GM13976 (cell line): ENCODE data around the gene HIBADH.
"Not testable (repeated sequence)": the region's sequence is repeated elsewhere in the genome, so short reads cannot be mapped to it uniquely, and the experiment has no call there.

Experiments used
- DNase-seq: peaks from one replicate; pipeline ENCODE4 v3.0.0; 2012; ENCODE audit warnings: low spot score
- in situ Hi-C: fragments of 300-500 bp; cut with MboI; formaldehyde crosslinking; loops from one replicate; pipeline ENCODE4 v1.12.0; 2022; ENCODE audit warnings: low sequenced_read_pairs, mixed read lengths, inconsistent platforms; ENCODE audit not compliant: unreplicated experiment
- TF ChIP-seq, protein P1 (sequence below): IDR thresholded peaks from 2 replicates; pipeline ENCODE4 v1.5.1; 2012; ENCODE audit warnings: borderline replicate concordance, mild to moderate bottlenecking; ENCODE audit not compliant: insufficient read depth; ENCODE audit errors: extremely low read depth, missing control alignments, control extremely low read depth

HIBADH gene

DNA sequence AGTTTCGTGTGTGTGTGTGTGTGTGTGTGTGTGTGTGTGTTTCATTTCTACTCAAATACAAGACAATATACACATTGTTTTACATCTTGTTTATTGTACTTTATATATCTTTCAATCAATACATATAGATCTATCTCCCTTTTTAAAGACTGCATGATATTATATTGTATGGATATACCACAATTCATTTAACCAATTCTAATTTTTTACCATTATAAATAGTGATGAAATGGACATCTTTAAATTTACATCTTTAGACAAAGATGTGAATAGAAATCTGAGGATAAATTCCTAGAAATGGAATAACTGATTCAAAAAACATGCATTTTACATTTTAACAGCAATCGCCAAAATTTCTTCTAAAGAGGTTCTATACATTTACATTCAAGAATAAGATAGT, 23.2 kb upstream of the HIBADH start:
- in situ Hi-C loops, result no loop called here
- TF ChIP-seq, protein P1, sequence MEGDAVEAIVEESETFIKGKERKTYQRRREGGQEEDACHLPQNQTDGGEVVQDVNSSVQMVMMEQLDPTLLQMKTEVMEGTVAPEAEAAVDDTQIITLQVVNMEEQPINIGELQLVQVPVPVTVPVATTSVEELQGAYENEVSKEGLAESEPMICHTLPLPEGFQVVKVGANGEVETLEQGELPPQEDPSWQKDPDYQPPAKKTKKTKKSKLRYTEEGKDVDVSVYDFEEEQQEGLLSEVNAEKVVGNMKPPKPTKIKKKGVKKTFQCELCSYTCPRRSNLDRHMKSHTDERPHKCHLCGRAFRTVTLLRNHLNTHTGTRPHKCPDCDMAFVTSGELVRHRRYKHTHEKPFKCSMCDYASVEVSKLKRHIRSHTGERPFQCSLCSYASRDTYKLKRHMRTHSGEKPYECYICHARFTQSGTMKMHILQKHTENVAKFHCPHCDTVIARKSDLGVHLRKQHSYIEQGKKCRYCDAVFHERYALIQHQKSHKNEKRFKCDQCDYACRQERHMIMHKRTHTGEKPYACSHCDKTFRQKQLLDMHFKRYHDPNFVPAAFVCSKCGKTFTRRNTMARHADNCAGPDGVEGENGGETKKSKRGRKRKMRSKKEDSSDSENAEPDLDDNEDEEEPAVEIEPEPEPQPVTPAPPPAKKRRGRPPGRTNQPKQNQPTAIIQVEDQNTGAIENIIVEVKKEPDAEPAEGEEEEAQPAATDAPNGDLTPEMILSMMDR, result no peak
- no peak for DNase-seq

DNA sequence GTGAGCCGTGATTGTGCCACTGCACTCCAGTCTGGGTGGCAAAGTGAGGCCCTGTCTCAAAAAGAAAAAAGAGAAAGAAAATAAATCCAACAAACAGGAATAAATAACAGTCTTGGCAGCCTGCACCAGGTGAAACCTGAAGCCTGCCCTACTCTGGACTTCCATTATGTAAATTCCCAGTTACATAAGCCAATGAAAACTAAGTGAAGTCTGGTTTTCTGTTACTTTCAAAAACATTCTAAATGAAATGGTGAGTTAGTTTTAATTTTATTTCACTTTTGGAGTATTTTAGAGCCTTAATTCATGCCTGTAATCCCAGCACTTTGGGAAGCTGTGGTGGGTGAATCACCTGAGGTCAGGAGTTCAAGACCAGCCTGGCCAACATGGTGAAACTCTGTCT, 22.5 kb upstream of the HIBADH start:
- in situ Hi-C loops, result no loop called here
- DNase-seq, result no peak

DNA sequence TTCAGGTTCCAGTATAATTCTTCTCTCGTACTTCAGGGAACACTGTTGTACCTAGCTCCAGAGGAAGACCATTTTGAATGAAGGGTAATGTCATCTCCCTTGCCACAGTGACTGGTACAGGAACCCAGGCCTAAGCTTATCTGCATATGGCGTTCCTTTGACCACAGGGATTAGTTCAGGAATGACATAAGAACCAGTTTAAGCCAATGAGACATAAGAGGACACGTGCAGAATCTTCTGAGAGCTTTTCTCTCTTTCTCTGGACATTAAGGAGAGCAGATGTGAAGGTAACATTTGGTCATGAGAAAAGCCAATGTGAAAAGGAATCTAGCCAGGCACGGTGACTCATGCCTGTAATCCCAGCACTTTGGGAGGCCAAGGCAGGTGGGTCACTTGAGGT, 21.8 kb upstream of the HIBADH start:
- in situ Hi-C loops, result no loop called here
- TF ChIP-seq, protein P1, result no peak
- DNase-seq, result no peak

More for the DNA sequence above, 22.5 kb upstream of the HIBADH start:
- TF ChIP-seq, protein P1, result no peak

DNA sequence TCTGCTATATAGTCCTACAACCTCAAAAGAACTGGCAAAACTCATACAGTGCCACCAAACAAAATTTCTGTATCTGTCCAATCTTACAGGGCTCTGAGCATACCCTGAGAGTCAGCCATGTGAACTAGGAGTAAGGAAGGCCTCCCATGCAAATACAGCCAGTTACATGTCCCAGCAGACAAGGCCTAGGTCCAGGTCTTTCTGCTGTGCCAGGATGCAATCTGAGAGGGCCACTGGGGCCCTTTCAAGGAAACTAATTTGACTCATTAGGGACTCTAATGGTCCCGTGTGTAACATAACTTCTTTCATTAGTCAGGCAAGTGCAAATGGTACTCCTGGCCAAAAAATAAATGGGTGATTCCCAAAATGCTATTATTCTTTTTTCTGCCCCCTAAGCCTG, 17.9 kb upstream of the HIBADH start:
- TF ChIP-seq, protein P1, result no peak
- no peak for DNase-seq
- in situ Hi-C loops, result no loop called here

DNA sequence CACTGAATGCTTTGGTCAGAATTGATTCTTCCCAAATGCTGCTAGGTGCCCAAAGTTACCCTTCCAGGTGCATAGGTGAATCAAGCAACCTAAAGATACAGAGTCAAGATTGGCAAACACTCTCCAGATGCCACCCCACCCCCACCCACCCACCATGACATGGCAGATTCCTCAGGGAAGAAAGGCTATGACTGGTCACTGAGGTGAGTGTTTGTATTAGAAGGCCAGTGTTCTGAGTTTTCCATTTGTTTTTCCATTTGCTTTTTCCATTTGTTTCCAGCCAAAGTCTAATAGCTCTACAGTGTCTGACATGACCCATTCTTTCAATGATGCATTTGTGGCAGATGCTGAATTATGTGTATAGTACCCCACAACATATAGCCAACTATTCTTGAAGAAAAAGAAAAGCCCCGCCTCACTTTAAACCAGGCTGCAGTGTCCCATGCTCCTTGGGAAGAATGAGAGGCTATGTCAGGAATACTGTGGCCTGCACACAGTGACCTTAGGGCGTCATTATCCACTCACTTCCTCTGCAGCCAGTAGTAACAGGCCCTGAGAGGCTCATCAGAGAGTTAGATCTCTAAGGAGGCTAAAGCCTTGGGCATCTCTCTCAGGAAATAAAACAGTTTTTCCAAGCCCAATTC, 16.1 kb upstream of the HIBADH start:
- in situ Hi-C loops, result no loop called here

DNA sequence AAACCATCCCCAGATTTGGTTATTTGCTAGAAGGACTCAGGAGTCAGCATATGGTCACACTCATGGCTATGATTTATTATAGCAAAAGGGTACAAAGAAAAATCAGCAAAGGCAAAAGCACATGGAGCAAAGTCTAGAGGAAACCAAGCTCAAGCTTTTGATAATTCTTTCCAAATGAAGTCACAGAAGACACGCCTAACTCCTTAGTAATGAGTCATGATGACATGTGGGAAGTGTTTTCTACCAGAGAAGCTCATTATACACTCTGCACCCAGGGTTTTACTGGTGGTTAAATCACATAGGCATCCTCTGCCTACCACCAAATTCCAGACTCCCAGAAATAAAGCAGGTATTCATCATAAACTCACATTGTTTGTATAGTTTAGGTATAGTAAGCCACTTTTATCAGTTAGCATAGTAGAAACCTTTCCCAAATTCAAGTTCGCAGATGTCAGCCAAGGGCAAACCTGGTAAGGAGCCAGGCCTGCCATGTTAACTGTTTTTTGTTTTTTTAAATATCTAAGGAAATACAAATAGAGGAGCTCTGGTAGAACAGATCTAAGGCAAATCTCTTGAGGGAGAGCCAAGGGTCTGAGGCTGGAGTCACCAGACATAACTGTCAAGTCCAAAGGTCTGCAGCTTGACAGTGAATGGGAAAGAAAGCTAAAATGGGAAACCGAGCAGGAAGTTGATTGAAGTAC, 15.4 kb upstream of the HIBADH start:
- in situ Hi-C loops, result no loop called here
- no peak for DNase-seq
- TF ChIP-seq, protein P1, result no peak

More for the DNA sequence above, 16.1 kb upstream of the HIBADH start:
- TF ChIP-seq, protein P1, result no peak
- no peak for DNase-seq

DNA sequence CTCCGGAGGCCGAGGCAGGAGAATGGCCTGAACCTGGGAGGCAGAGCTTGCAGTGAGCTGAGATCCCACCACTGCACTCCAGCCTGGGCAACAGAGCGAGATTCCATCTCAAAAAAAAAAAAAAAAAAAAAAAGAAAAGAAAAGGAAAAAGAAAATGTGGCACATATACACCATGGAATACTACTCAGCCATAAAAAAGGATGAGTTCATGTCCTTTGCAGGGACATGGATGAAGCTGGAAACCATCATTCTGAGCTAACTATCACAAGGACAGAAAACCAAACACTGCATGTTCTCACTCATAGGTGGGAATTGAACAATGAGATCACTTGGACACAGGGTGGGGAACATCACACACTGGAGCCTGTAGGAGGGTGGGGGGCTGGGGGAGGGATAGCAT, 11.4 kb upstream of the HIBADH start:
- in situ Hi-C loops, DNase-seq: not testable (repeated sequence)
